Measurements from ENCODE around the gene GALNT4.
A peak's percentile ranks its signal among the peaks of the same experiment; 100 is the strongest.

The GALNT4 gene

GRCh38 chr12:89524541-89525304 is at the start of gene GALNT4:
GALNT4 (minus strand) TSS chr12:89524796; CDS start chr12:89524549, 247 bp downstream.
- DNase-seq (ENCODE audit: low read depth, low spot score), result peak; percentile 54

DNA sequence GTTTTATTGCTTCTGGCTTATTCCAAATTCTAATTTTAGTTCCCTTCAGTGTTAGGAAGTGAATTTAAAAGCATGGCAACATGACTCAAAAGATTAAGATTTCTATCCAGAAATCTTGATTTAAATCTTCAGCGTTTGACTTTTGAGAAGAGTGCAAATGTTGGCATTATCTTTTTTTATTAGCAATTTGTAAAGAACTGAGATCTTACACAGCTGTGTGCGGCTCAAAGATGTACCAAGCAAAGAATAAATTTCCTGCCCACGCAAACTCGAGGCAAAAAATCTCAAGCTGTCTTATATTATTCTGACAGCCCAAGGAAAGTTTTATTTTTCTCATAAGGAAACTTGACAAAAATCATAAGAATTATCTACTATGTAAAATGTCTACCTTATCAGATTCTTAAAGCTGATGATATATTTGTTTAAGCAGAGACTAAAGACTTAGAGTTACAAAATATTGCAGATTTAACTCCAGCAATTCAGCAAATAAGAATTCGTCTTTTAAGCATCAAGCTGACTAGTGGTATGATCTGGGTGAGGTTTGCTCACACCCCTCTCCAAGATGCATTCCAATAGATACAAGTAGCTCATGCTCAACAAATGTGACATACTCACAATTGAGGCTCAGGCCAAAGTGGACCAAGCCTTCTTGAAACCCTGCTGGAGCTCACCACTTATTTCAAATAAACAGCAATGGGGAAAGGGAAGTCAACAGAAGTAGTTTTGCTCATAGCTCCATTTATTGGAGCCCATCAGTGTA is 48.6 kb upstream of the GALNT4 start:
- no peak for DNase-seq (ENCODE audit: low read depth, low spot score)

DNA sequence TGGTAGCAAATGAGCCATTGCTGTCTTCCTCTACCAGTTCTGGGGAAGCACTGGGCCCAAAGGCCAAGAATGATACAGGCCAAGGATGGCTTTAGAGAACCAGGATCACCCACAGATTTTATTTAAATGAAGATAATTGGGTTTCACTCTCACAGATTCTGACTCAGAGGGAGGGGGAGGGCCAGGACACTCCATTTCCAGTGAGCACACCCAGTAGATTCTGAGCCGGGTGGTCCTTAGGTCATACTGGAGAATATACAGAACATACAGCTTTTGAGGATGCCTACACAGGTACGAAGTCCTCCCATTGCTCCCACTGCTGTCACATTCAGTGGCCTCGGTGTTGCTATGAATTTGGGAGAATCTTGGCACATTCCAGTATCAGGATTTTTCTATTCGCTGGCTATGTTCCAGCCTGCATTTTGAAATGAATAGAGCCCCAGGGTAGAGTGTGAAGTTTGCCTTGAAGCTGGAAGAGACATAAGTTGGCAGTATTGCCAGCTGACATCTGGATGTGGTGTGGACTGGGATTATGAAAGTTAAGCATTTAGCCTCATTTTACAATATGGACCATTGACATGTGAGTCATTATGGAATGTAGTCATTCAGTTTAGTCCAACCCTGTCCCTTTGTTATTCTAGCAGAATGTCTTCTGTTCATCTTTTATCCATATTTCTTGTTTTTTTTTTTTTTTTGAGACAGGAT is 47.0 kb upstream of the GALNT4 start:
- no peak for DNase-seq (ENCODE audit: low read depth, low spot score)

- no peak for DNase-seq (ENCODE audit: low read depth, low spot score)
Measured at GRCh38 chr12:89568484-89568883, 43.9 kb upstream of the GALNT4 start.

GRCh38 chr12:89567691-89568239 is 43.2 kb upstream of the GALNT4 start:
- DNase-seq (ENCODE audit: low read depth, low spot score), result no peak

GRCh38 chr12:89566615-89567014 is 42.0 kb upstream of the GALNT4 start:
- DNase-seq (ENCODE audit: low read depth, low spot score), result no peak

DNA sequence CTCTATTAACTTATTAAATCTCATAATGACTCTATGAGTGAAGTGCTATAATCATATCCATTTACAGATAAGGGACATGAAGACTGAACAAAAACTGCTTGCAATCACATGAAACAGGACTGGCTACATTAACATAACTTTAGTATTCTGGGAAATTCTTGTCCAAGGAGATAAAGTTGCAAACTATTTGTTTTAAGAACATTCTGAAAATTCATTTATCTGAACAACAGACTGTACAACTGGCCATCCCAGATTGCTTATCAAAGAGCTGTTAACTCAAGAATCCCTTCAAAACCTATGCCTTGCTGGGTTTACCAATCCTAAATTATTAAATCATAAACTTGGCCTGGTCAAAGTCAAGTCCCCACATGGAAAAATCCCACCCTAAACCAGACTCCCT is 40.4 kb upstream of the GALNT4 start:
- no peak for DNase-seq (ENCODE audit: low read depth, low spot score)

- DNase-seq (ENCODE audit: low read depth, low spot score), result no peak
Measured at GRCh38 chr12:89559753-89560152, 35.2 kb upstream of the GALNT4 start.

- no peak for DNase-seq (ENCODE audit: low read depth, low spot score)
Measured at GRCh38 chr12:89556976-89557375, 32.4 kb upstream of the GALNT4 start.

GRCh38 chr12:89552376-89552775 is 27.8 kb upstream of the GALNT4 start:
- DNase-seq (ENCODE audit: low read depth, low spot score), result no peak

GRCh38 chr12:89551747-89552146 is 27.2 kb upstream of the GALNT4 start:
- DNase-seq (ENCODE audit: low read depth, low spot score), result no peak

GRCh38 chr12:89547101-89547500 is 22.5 kb upstream of the GALNT4 start:
- DNase-seq (ENCODE audit: low read depth, low spot score), result no peak

DNA sequence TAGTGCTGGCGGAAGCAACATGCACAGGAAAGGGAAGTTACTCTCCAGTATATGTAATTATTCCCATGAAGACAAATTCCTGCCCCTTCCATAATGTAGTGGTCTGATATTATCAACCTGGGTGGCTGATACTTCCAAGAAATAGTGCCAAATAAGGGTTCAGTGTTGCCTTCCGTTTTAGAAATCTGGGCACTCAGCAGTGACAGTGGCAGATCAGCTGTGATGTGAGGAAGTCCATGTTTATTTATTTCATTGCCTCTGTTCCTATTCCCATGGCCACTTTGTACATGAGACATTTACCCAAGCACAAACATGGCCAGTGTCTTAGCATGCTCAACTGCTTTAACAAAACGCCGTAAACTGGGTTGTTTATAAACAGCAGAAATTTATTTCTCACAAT is 21.6 kb upstream of the GALNT4 start:
- no peak for DNase-seq (ENCODE audit: low read depth, low spot score)

- DNase-seq (ENCODE audit: low read depth, low spot score), result peak; percentile 46
Measured at GRCh38 chr12:89544681-89545184, 20.1 kb upstream of the GALNT4 start.

- DNase-seq (ENCODE audit: low read depth, low spot score), result no peak
Measured at GRCh38 chr12:89544022-89544421, 19.4 kb upstream of the GALNT4 start.

DNA sequence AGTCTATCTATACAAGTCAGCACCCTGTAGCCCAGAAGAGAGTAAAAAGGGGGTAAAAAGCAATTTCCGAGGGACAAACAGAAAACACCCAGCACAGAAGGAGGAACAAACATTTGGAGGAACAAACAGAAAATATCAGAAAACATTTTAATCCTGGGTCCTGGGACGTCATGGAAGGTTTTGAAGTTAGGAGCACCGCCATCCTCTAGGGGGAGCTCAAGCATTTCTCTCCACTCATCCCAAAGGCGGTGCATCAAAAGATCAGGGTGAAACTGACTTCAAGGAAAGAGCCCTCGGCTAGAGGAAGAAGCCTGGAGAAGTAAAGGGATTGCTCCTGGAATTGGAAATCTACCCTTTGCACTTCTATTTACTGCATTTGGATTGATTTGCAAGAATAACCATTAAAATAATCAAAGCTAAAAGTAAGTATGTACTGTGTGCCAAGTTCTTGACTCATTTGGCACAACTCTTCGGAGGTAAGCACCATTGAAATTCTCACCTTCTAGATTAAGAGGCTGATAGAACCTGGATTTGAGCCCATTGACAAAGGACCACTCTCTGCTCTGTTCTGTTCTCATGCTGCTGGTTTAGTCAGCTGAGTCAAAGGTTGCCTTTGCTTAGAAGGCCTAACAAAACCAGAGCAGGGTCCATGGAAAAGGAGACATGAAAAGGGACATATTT is 18.5 kb upstream of the GALNT4 start:
- no peak for DNase-seq (ENCODE audit: low read depth, low spot score)

- DNase-seq (ENCODE audit: low read depth, low spot score), result no peak
Measured at GRCh38 chr12:89542236-89542635, 17.6 kb upstream of the GALNT4 start.

DNA sequence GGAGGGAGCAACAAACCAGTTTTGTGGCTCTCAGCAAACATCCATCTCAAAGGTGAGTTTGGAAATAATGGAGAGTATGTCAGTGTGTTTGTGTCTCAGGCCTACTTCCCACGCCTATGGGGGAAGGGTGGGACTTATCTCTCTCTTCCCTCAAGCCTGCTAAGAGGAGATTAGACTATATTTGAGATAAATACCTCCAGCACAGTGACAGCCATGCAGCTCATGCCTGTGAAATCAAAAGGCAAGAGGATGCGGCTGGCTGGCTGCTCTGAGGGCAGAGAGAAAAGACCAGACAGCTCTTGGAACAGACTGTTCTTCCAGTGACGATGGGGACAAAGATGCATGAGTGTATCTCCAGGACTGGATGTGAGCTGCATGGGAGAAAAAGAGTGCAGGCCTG is 16.0 kb upstream of the GALNT4 start:
- DNase-seq (ENCODE audit: low read depth, low spot score), result no peak

GRCh38 chr12:89539426-89540223 is 15.0 kb upstream of the GALNT4 start:
- DNase-seq (ENCODE audit: low read depth, low spot score), result no peak

- DNase-seq (ENCODE audit: low read depth, low spot score), result no peak
Measured at GRCh38 chr12:89538897-89539296, 14.3 kb upstream of the GALNT4 start.

DNA sequence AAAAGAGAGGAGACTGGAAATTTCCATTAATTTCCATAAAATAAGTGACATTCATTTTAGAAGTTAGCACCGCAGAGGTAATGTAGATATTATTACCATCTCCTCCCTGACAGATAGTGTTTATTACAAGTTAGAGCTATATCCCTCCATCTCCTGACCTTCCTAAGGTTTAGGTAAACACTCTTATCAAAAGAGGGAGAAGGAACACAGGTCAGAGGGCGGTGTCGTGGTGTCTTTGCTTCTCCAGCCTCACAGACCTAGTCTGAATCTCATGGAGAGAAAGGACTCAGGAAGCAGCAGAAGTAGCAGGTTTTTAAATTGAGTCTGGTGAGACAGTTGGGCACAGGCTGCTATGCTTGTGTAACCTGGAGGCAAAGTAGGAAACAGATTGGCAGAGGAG is 12.8 kb upstream of the GALNT4 start:
- no peak for DNase-seq (ENCODE audit: low read depth, low spot score)
